ENCODE results near the gene CPXM2. TPM values are rescaled to one million over a fixed set of nuclear protein-coding genes. Genes with fewer than 3 reads are reported as not detected.

Gene CPXM2
- polyA plus RNA-seq, 3 donors: not detected

DNA sequence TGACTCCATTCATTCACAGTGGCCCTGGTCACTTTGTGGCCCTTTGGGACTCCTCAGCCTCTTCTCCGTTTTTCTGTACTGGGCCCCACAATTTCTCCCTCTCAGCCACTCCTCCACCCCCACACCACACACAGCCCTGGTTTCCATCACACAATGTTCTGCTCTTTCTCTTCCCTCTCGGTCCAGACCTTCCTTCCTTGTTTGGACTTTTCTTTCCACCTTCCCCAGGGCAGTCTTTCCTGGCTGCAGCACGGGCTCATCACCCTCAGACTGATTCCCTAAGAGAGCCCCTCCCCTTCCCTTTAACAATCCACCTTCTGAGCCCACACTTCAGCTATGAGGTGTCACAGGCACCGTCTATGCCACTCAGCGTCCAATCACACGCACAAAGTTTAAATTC is 25.7 kb downstream of the CPXM2 start:
- Mint-ChIP-seq H3K4me1 (no peaks in the 10 kb centered on the region), H3K4me3 (no peak overlapping the region), H3K27me3 (ENCODE audit: low read depth in 3 of 3) (peaks cover 1 to 16% (median 2%) of the 10 kb centered on the region in 3 donors), H3K9me3 (peaks cover 0 to 2% (median 0%) of the 10 kb centered on the region in 7 donors), H3K36me3 (no peaks in the 10 kb centered on the region), H3K27ac (no peak overlapping the region)
- Histone ChIP-seq H3K79me2 (ENCODE audit: insufficient read depth, low read length) (no peaks in the 10 kb centered on the region), H3K27ac (ENCODE audit: low read depth in 1 of 2, low read length in 2 of 2) (no peak overlapping the region), H3K9me3 (replicated peaks in 1 of 2; ENCODE audit: control insufficient read depth in 1 of 2, insufficient read depth in 1 of 2, low read length in 2 of 2) (no peaks in the 10 kb centered on the region), H4K20me1 (ENCODE audit: insufficient read depth, low read length) (no peaks in the 10 kb centered on the region), H3K36me3 (replicated peaks in 1 of 2; ENCODE audit: control insufficient read depth in 1 of 2, insufficient read depth in 2 of 2, low read length in 2 of 2) (no peaks in the 10 kb centered on the region), H2AFZ (ENCODE audit: insufficient read depth, low read depth, low read length, poor library complexity, severe bottlenecking) (no peak overlapping the region), H3K4me3 (replicated peaks in 1 of 3; ENCODE audit: low read depth in 2 of 3, low read length in 3 of 3) (no peak overlapping the region), H3K9ac (ENCODE audit: insufficient read depth, low read length, poor library complexity, severe bottlenecking) (no peak overlapping the region), H3K27me3 (ENCODE audit: control insufficient read depth in 2 of 2, insufficient read depth in 2 of 2, low read length in 2 of 2) (no peaks in the 10 kb centered on the region), H3K4me1 (ENCODE audit: control insufficient read depth in 1 of 2, insufficient read depth in 2 of 2, low read length in 2 of 2) (no peaks in the 10 kb centered on the region), H3K4me2 (replicated peaks; ENCODE audit: extremely low read depth, low read length, poor library complexity, severe bottlenecking) (no peak overlapping the region)
- TF ChIP-seq, protein P1, sequence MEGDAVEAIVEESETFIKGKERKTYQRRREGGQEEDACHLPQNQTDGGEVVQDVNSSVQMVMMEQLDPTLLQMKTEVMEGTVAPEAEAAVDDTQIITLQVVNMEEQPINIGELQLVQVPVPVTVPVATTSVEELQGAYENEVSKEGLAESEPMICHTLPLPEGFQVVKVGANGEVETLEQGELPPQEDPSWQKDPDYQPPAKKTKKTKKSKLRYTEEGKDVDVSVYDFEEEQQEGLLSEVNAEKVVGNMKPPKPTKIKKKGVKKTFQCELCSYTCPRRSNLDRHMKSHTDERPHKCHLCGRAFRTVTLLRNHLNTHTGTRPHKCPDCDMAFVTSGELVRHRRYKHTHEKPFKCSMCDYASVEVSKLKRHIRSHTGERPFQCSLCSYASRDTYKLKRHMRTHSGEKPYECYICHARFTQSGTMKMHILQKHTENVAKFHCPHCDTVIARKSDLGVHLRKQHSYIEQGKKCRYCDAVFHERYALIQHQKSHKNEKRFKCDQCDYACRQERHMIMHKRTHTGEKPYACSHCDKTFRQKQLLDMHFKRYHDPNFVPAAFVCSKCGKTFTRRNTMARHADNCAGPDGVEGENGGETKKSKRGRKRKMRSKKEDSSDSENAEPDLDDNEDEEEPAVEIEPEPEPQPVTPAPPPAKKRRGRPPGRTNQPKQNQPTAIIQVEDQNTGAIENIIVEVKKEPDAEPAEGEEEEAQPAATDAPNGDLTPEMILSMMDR (IDR thresholded peaks at IDR 0.05): no peak
- WGBS (ENCODE audit: insufficient coverage): 69% methylated on average over 6 of the region's 6 CpGs
- no peak for DNase-seq
- intact Hi-C loops (cut with micrococcal nuclease): no loop called here

DNA sequence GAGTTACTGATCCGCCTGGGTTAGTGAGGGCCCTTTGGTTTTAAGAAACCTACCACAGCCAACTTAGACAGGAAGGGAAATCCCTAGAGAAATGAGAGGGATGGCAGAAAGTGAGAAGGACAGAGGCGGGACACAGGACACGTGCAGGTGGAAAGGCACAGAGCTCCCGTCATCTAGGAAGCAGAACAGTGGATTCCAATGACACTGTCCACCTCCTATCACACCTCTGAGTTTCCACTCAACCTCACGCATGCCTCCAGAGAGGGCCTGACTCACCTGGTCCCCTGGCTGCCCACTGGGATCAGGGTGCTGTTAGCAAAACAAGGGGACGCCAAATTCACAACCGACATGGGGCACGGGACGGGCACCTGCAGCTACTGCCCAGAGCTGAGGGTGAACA is 26.3 kb downstream of the CPXM2 start:
- 93% methylated on average over 8 of the region's 9 CpGs for WGBS (ENCODE audit: insufficient coverage)
- no peaks in the 10 kb centered on the region for H3K4me1 Mint-ChIP-seq
- H3K27me3 Mint-ChIP-seq (ENCODE audit: low read depth in 3 of 3): peaks cover 1 to 14% (median 4%) of the 10 kb centered on the region in 3 donors
- no peak overlapping the region for H3K4me2 ChIP-seq (replicated peaks; ENCODE audit: extremely low read depth, low read length, poor library complexity, severe bottlenecking)
- TF ChIP-seq, protein P1 (IDR thresholded peaks at IDR 0.05): no peak
- H3K4me1 ChIP-seq (ENCODE audit: control insufficient read depth in 1 of 2, insufficient read depth in 2 of 2, low read length in 2 of 2): no peaks in the 10 kb centered on the region
- no peak overlapping the region for H3K9ac ChIP-seq (ENCODE audit: insufficient read depth, low read length, poor library complexity, severe bottlenecking)
- H3K4me3 ChIP-seq (replicated peaks in 1 of 3; ENCODE audit: low read depth in 2 of 3, low read length in 3 of 3): no peak overlapping the region
- H3K79me2 ChIP-seq (ENCODE audit: insufficient read depth, low read length): no peaks in the 10 kb centered on the region
- H3K27ac Mint-ChIP-seq: no peak overlapping the region
- no peaks in the 10 kb centered on the region for H3K36me3 Mint-ChIP-seq
- peaks cover 0 to 2% (median 0%) of the 10 kb centered on the region in 7 donors for H3K9me3 Mint-ChIP-seq
- no peak overlapping the region for H2AFZ ChIP-seq (ENCODE audit: insufficient read depth, low read depth, low read length, poor library complexity, severe bottlenecking)
- no peak for DNase-seq
- H3K9me3 ChIP-seq (replicated peaks in 1 of 2; ENCODE audit: control insufficient read depth in 1 of 2, insufficient read depth in 1 of 2, low read length in 2 of 2): no peaks in the 10 kb centered on the region
- intact Hi-C loops (cut with micrococcal nuclease): no loop called here
- no peak overlapping the region for H3K27ac ChIP-seq (ENCODE audit: low read depth in 1 of 2, low read length in 2 of 2)
- no peaks in the 10 kb centered on the region for H4K20me1 ChIP-seq (ENCODE audit: insufficient read depth, low read length)
- H3K27me3 ChIP-seq (ENCODE audit: control insufficient read depth in 2 of 2, insufficient read depth in 2 of 2, low read length in 2 of 2): no peaks in the 10 kb centered on the region
- H3K4me3 Mint-ChIP-seq: no peak overlapping the region
- H3K36me3 ChIP-seq (replicated peaks in 1 of 2; ENCODE audit: control insufficient read depth in 1 of 2, insufficient read depth in 2 of 2, low read length in 2 of 2): no peaks in the 10 kb centered on the region
